GM12878 (cell line): Measurements from ENCODE around the gene ZDHHC14. TPM values are rescaled to one million over a fixed set of nuclear protein-coding genes. Genes with fewer than 3 reads are reported as not detected.

ENCODE experiments used
- ATAC-seq: fragments of 200-7000 bp; cut with Tn5 transposase; 3 replicates; pipeline ENCODE4 v1.9.1; 2020; ENCODE audit warnings: mild to moderate bottlenecking, moderate library complexity
- BruUV-seq: library from RNA; stranded (reverse); fragments of 400-500 nt; replicated peaks from 2 replicates; lab custom pipeline; 2021; lab: Mats Ljungman, UMichigan
- CTCF ChIA-PET: fragments of 300-600 bp; sonication (Branson Sonifier 250); formaldehyde crosslinking; extraction: SDS; loops from one replicate; lab custom pipeline; 2021; ENCODE audit warnings: inconsistent platforms; lab: Yijun Ruan, JAX
- POLR2A ChIA-PET: fragments of 350-600 bp; formaldehyde crosslinking; extraction: SDS; loops from one replicate; lab custom pipeline; 2021; ENCODE audit warnings: inconsistent platforms; lab: Charles Lee
- RAD21 ChIA-PET: fragments of 300-600 bp; sonication (Branson Sonifier 250); formaldehyde crosslinking; loops from one replicate; lab custom pipeline; 2023; ENCODE audit warnings: antibody characterized with exemption; ENCODE audit not compliant: unreplicated experiment; lab: Charles Lee
- SMC1A ChIA-PET: fragments of 300-600 bp; sonication (Branson Sonifier 250); formaldehyde crosslinking; loops from one replicate; lab custom pipeline; 2023; ENCODE audit not compliant: unreplicated experiment, uncharacterized antibody; lab: Charles Lee
- DNase-seq: peaks from one replicate; pipeline ENCODE4 v3.0.0-alpha.2; 2011; ENCODE audit warnings: low read depth, low spot score
- FAIRE-seq: peaks from 3 replicates; lab custom pipeline; 2011; peaks lifted over from hg19 to GRCh38; lab: Jason Lieb, UNC
- H2AFZ ChIP-seq: 2 replicates; pipeline ENCODE4 v1.6.0; 2011; ENCODE audit warnings: low read depth, low read length, control low read depth; ENCODE audit not compliant: control insufficient read depth
- H3K27ac ChIP-seq: 2 replicates; pipeline ENCODE4 v1.5.1; 2011; ENCODE audit warnings: control low read depth; ENCODE audit not compliant: control insufficient read depth, insufficient read depth
- H3K27me3 ChIP-seq, 2 experiments: replicated peaks in 1 of 2; 2 replicates each; pipeline versions ENCODE4 v1.6.0 to v1.6.1; 2011; ENCODE audit warnings: low read length in 1 of 2; ENCODE audit not compliant: control insufficient read depth in 2 of 2, insufficient read depth in 2 of 2
- H3K36me3 ChIP-seq, 2 experiments: 2 replicates each; pipeline ENCODE4 v1.5.1; 2011; ENCODE audit warnings: low read length in 1 of 2; ENCODE audit not compliant: control insufficient read depth in 2 of 2, insufficient read depth in 2 of 2
- H3K4me1 ChIP-seq: 2 replicates; pipeline ENCODE4 v1.6.1; 2011; ENCODE audit warnings: mild to moderate bottlenecking, low read length, moderate library complexity, mixed read lengths; ENCODE audit not compliant: control insufficient read depth, insufficient read depth
- H3K4me2 ChIP-seq: 2 replicates; pipeline ENCODE4 v1.6.0; 2011; ENCODE audit warnings: control low read depth; ENCODE audit not compliant: control insufficient read depth, insufficient read depth
- H3K4me3 ChIP-seq: fragments of 200-600 bp; sonication (generic); 2 replicates; pipeline ENCODE4 v1.5.1; 2016
- H3K79me2 ChIP-seq: 2 replicates; pipeline ENCODE4 v1.6.0; 2011; ENCODE audit warnings: low read length; ENCODE audit not compliant: control insufficient read depth, insufficient read depth
- H3K9ac ChIP-seq: 2 replicates; pipeline ENCODE4 v1.8.0; 2011; ENCODE audit warnings: low read length, control low read depth, mixed read lengths; ENCODE audit not compliant: control insufficient read depth, insufficient read depth
- H3K9me3 ChIP-seq: replicated peaks from 3 replicates; pipeline ENCODE4 v1.5.1; 2011; ENCODE audit warnings: mild to moderate bottlenecking, low read length; ENCODE audit not compliant: control insufficient read depth, insufficient read depth
- H4K20me1 ChIP-seq: 2 replicates; pipeline ENCODE4 v1.6.0; 2011; ENCODE audit not compliant: control insufficient read depth, insufficient read depth
- KDM1A ChIP-seq: fragments of 200-600 bp; sonication (generic); IDR thresholded peaks from 2 replicates; pipeline ENCODE4 v1.6.1; 2016; ENCODE audit warnings: borderline replicate concordance
- KLF5 ChIP-seq: fragments of 450-650 bp; IDR thresholded peaks from 2 replicates; pipeline ENCODE4 v1.6.1; 2014; ENCODE audit warnings: mild to moderate bottlenecking; ENCODE audit not compliant: partially characterized antibody
- MTA3 ChIP-seq: IDR thresholded peaks from 2 replicates; pipeline ENCODE4 v1.6.1; 2012; ENCODE audit warnings: low read length, inconsistent platforms, borderline replicate concordance
- NBN ChIP-seq: fragments of 450-650 bp; IDR thresholded peaks from 2 replicates; pipeline ENCODE4 v1.6.1; 2016
- POLR2A ChIP-seq: IDR thresholded peaks from 2 replicates; pipeline ENCODE4 v1.6.1; 2011; ENCODE audit warnings: low read depth, mild to moderate bottlenecking, low read length
- RAD21 ChIP-seq: IDR thresholded peaks from 2 replicates; pipeline ENCODE4 v1.6.1; 2011; ENCODE audit warnings: mild to moderate bottlenecking, low read depth, low read length, moderate library complexity; ENCODE audit not compliant: insufficient read depth
- ZNF274 ChIP-seq: IDR thresholded peaks from one replicate; pipeline ENCODE4 v1.8.0; 2011; ENCODE audit not compliant: insufficient read length, insufficient read depth
- WGBS: methylation state at CpG from one replicate; pipeline ENCODE4 v1.1.6; 2016; ENCODE audit warnings: low lambda C conversion rate; ENCODE audit not compliant: insufficient replicate concordance, insufficient coverage; ENCODE audit errors: missing lambda C conversion rate; 5-methylcytosine and 5-hydroxymethylcytosine counted together
- in situ Hi-C: fragments of 300-500 bp; cut with MboI; formaldehyde crosslinking; loops from 9 replicates; pipeline ENCODE4 v1.14.3; 2018; ENCODE audit warnings: mixed read lengths
- intact Hi-C: fragments of 100-400 bp; cut with micrococcal nuclease; formaldehyde crosslinking; loops from one replicate; pipeline ENCODE4 v1.14.2; 2022; ENCODE audit not compliant: unreplicated experiment
- polyA plus RNA-seq, 11 experiments: library from polyadenylated mRNA; depleted of rRNA in 4 of 11; unstranded in 6 of 11; stranded (reverse) in 5 of 11; fragments of >200 nt; fragmentation: Nextera tagmentation in 4 of 11; fragmentation: Illumina TruSeq in 1 of 11; extraction: Ambion mirVana in 4 of 11; extraction: Trizol in 1 of 11; gene quantifications; 1 replicate in 1 of 11; 2 replicates in 10 of 11; pipeline versions ENCODE4 v1.2.1 to v1.2.3, GENCODE V29; 2011 to 2016; ENCODE audit warnings: inconsistent platforms in 2 of 11, missing spikeins in 2 of 11, low read depth in 1 of 11
- total RNA-seq, 4 experiments: library from RNA; depleted of rRNA in 3 of 4; stranded (reverse); fragments of >200 nt in 3 of 4; fragmentation: Illumina TruSeq in 1 of 4; extraction: Trizol in 1 of 4; gene quantifications; 2 replicates each; pipeline versions ENCODE4 v1.2.1 to v1.2.3, GENCODE V29; 2013 to 2021
- TF ChIP-seq, protein P1 (sequence below): fragments of 450-650 bp; IDR thresholded peaks from 2 replicates; pipeline ENCODE4 v1.6.1; 2017; ENCODE audit warnings: low read depth, mild to moderate bottlenecking, moderate library complexity
- TF ChIP-seq, protein P2 (sequence below): fragments of 450-650 bp; IDR thresholded peaks from 2 replicates; pipeline ENCODE4 v1.6.1; 2017; ENCODE audit warnings: borderline replicate concordance
- TF ChIP-seq, protein P3 (sequence below): IDR thresholded peaks from 2 replicates; pipeline ENCODE4 v1.6.1; 2011; ENCODE audit warnings: mild to moderate bottlenecking, low read depth, low read length, moderate library complexity; ENCODE audit not compliant: insufficient replicate concordance
- TF ChIP-seq, protein P4 (sequence below): fragments of 450-650 bp; formaldehyde crosslinking; IDR thresholded peaks from 2 replicates; pipeline ENCODE4 v1.4.0; 2022; ENCODE audit warnings: mild to moderate bottlenecking, moderate library complexity
- TF ChIP-seq, protein P5 (sequence below): fragments of 450-650 bp; IDR thresholded peaks from 2 replicates; pipeline ENCODE4 v1.6.1; 2014; ENCODE audit warnings: mild to moderate bottlenecking
- TF ChIP-seq, protein P6 (sequence below): fragments of 450-650 bp; IDR thresholded peaks from 2 replicates; pipeline ENCODE4 v1.6.1; 2016; ENCODE audit warnings: mild to moderate bottlenecking

ZDHHC14 gene
- total and polyA plus RNA-seq, 10 of the 15 experiments (the other 5 are each of a cell fraction or from before 2014, with no cell fraction given), result 0.15 to 16.0 (median 0.76) TPM; not detected in 1

DNA sequence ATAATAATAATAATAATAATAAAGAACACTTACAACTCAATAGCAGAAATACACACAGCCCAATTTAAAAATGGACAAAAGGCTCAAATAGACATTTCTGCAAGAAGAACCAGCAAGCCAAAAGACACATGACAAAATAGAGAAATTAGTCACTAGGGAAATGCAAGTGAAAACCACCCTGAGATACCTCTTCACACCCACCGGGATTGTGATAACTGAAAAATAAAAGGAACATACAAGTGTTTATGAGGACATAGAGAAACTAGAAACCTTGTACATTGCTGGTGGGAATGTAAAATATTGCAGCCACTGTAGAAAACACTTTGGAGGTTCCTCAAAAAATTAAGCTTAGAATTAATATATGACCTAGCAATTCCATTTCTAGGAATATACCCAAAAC is 59.2 kb downstream of the ZDHHC14 start (continued):
- TF ChIP-seq, protein P1, sequence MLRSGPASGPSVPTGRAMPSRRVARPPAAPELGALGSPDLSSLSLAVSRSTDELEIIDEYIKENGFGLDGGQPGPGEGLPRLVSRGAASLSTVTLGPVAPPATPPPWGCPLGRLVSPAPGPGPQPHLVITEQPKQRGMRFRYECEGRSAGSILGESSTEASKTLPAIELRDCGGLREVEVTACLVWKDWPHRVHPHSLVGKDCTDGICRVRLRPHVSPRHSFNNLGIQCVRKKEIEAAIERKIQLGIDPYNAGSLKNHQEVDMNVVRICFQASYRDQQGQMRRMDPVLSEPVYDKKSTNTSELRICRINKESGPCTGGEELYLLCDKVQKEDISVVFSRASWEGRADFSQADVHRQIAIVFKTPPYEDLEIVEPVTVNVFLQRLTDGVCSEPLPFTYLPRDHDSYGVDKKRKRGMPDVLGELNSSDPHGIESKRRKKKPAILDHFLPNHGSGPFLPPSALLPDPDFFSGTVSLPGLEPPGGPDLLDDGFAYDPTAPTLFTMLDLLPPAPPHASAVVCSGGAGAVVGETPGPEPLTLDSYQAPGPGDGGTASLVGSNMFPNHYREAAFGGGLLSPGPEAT, result no peak; the same call in 1 of the 2 replicates
- TF ChIP-seq, protein P2, sequence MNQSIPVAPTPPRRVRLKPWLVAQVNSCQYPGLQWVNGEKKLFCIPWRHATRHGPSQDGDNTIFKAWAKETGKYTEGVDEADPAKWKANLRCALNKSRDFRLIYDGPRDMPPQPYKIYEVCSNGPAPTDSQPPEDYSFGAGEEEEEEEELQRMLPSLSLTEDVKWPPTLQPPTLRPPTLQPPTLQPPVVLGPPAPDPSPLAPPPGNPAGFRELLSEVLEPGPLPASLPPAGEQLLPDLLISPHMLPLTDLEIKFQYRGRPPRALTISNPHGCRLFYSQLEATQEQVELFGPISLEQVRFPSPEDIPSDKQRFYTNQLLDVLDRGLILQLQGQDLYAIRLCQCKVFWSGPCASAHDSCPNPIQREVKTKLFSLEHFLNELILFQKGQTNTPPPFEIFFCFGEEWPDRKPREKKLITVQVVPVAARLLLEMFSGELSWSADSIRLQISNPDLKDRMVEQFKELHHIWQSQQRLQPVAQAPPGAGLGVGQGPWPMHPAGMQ, result no peak

DNA sequence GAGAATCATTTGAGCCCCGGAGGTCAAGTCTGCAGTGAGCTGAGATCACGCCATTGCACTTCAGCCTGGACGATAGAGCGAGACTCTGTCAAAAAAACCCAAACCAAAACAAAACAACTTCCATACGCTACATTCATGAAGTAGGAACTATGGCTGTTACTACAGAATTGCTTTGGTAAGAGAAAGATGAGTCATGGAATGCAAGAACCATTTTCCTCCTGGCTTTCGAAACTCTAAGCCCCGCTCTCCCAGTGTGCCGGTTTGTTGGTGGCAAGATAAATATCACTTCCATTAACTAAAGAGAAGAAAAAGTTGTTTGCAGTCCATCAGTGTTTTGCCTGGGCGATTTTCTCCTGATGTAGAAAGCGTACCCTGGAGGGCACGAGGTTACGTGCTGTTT is 61.3 kb downstream of the ZDHHC14 start:
- ChIA-PET SMC1A (interaction anchor here (2.1 to 10.8 kb wide), 2 partner anchors 20 to 34 kb away, joined by 4 to 88 read pairs; no protein-coding TSS in a partner anchor), RAD21 (no interaction called here), CTCF (no interaction called here), POLR2A (no interaction called here)
- DNase-seq (no peak), ATAC-seq (no peak), FAIRE-seq (no peak)
- no TSS peak for BruUV-seq
- Histone ChIP-seq H3K36me3 (no peaks in the 10 kb centered on the region), H3K9ac (no peak overlapping the region), H3K27ac (no peak overlapping the region), H4K20me1 (no peaks in the 10 kb centered on the region), H3K4me2 (no peak overlapping the region), H3K79me2 (no peaks in the 10 kb centered on the region), H3K9me3 (peaks cover 22% of the 10 kb centered on the region), H3K27me3 (no peaks in the 10 kb centered on the region), H3K4me1 (0 out of 2 replicates have a peak, but pooled peaks cover 3% of the 10 kb centered on the region), H3K4me3 (no peak overlapping the region), H2AFZ (no peak overlapping the region)
- WGBS, result 80% methylated on average over 12 of the region's 12 CpGs
- intact Hi-C loops (loop anchor here (2.0 to 5.0 kb wide), 3 partner anchors 19 to 120 kb away; partner anchors contain the start of genes TMEM242 and ZDHHC14), in situ Hi-C loops (no loop called here)
- TF ChIP-seq RAD21 (no peak), ZNF274 (no peak), KDM1A (no peak), POLR2A (no peak), KLF5 (no peak), MTA3 (no peak), NBN (no peak)
- TF ChIP-seq, protein P3, sequence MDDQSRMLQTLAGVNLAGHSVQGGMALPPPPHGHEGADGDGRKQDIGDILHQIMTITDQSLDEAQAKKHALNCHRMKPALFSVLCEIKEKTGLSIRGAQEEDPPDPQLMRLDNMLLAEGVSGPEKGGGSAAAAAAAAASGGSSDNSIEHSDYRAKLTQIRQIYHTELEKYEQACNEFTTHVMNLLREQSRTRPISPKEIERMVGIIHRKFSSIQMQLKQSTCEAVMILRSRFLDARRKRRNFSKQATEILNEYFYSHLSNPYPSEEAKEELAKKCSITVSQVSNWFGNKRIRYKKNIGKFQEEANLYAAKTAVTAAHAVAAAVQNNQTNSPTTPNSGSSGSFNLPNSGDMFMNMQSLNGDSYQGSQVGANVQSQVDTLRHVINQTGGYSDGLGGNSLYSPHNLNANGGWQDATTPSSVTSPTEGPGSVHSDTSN, result no peak
- TF ChIP-seq, protein P4, sequence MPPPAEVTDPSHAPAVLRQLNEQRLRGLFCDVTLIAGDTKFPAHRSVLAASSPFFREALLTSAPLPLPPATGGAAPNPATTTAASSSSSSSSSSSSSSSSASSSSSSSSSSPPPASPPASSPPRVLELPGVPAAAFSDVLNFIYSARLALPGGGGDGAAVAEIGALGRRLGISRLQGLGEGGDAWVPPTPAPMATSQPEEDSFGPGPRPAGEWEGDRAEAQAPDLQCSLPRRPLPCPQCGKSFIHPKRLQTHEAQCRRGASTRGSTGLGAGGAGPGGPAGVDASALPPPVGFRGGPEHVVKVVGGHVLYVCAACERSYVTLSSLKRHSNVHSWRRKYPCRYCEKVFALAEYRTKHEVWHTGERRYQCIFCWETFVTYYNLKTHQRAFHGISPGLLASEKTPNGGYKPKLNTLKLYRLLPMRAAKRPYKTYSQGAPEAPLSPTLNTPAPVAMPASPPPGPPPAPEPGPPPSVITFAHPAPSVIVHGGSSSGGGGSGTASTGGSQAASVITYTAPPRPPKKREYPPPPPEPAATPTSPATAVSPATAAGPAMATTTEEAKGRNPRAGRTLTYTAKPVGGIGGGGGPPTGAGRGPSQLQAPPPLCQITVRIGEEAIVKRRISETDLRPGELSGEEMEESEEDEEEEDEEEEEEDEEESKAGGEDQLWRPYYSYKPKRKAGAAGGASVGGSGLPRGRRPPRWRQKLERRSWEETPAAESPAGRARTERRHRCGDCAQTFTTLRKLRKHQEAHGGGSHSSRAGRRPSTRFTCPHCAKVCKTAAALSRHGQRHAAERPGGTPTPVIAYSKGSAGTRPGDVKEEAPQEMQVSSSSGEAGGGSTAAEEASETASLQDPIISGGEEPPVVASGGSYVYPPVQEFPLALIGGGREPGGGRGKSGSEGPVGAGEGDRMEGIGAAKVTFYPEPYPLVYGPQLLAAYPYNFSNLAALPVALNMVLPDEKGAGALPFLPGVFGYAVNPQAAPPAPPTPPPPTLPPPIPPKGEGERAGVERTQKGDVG (CRISPR knock-in tag), result no peak
- TF ChIP-seq, protein P5, sequence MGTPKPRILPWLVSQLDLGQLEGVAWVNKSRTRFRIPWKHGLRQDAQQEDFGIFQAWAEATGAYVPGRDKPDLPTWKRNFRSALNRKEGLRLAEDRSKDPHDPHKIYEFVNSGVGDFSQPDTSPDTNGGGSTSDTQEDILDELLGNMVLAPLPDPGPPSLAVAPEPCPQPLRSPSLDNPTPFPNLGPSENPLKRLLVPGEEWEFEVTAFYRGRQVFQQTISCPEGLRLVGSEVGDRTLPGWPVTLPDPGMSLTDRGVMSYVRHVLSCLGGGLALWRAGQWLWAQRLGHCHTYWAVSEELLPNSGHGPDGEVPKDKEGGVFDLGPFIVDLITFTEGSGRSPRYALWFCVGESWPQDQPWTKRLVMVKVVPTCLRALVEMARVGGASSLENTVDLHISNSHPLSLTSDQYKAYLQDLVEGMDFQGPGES, result no peak
- TF ChIP-seq, protein P6, sequence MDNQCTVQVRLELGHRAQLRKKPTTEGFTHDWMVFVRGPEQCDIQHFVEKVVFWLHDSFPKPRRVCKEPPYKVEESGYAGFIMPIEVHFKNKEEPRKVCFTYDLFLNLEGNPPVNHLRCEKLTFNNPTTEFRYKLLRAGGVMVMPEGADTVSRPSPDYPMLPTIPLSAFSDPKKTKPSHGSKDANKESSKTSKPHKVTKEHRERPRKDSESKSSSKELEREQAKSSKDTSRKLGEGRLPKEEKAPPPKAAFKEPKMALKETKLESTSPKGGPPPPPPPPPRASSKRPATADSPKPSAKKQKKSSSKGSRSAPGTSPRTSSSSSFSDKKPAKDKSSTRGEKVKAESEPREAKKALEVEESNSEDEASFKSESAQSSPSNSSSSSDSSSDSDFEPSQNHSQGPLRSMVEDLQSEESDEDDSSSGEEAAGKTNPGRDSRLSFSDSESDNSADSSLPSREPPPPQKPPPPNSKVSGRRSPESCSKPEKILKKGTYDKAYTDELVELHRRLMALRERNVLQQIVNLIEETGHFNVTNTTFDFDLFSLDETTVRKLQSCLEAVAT, result no peak
